Measurements from ENCODE around the gene BUB1.
"Not testable (repeated sequence)": the region's sequence is repeated elsewhere in the genome, so short reads cannot be mapped to it uniquely, and the experiment has no call there.

The BUB1 gene

GRCh38 chr2:110591973-110592372 is 85.9 kb downstream of the BUB1 start:
- not testable (repeated sequence) for DNase-seq (ENCODE audit: low read depth)

- not testable (repeated sequence) for DNase-seq (ENCODE audit: low read depth)
Observed at GRCh38 chr2:110589677-110590330, 88.1 kb downstream of the BUB1 start.

- not testable (repeated sequence) for DNase-seq (ENCODE audit: low read depth)
Observed at GRCh38 chr2:110588520-110588919, 89.3 kb downstream of the BUB1 start.
